ENCODE measurements around the gene GPC6.

The GPC6 gene

DNA sequence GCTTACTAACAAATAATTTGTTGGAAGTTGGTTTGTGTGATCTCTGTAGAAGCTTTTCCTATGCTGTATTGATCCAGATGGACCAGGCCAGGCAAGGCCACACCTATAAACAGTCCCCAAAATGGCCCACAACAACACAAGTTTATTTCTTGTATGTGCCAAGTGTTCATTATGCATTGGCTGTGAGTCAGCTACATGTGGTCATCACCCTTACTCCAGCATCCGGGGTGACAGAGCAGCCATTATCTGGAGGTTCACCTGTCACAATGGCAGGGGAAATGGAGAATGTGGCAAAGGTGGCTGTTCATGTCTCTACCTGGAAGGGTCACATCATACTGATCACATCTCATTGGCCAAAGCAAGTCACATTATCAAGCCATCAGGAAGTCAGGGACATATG, 1088.6 kb downstream of the GPC6 start:
- no peak for DNase-seq

DNA sequence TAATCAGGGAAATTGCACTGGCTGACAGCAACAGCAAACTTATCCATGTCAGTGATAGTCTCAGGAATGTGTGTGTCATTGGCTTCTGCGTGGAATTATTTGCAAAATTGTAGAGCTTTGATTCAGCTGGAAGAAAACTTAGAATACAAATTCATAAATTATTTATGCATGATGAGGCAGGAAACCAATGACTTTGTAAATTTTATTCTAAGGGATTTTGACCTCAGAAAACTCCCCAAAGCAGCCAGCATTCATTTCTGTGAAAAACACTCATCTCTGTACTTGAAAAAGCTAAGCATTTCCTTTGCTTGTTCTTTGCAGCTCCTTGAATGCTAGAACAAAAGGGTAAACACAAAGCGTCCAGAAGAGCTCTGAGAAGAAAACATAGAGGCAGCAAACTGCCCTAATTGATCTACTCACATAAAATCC, 1090.5 kb downstream of the GPC6 start:
- DNase-seq = no peak

DNA sequence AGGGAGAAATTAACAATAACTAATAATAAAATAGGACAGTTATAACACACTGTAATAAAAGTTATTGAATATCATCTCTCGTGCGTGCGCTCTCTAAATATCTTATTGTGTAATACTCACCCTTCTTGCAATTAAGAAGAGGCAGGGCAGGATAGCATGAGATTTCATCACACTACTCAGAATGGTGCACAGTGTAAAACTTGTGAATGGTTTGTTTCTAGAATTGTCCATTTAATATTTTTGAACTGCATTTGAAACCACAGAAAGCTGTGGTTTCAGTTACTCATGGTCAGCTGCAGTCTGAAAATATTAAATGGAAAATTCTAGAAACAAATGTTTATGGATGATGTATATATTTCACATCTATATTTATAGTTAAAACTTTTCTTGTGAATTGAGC, 1091.8 kb downstream of the GPC6 start:
- DNase-seq = no peak

DNA sequence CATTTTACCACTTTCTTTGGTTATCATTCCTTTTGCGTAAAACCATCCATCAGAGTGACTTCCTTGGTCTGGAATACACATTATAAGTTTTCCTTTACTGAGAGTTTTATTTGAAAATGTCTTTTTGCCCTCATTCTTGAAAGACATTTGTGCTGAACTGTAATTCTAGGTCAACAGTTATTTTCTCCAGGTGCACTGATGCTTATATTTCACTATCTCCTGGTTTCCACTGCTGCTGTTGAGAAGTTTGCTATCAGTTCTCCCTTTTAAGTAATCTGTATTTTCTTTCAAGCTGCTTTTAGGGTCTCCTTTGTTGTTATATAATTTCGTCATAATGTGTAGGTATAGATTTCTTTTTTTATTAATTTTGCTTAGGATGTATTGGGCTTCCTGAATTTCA, 1092.9 kb downstream of the GPC6 start:
- no peak for DNase-seq

DNA sequence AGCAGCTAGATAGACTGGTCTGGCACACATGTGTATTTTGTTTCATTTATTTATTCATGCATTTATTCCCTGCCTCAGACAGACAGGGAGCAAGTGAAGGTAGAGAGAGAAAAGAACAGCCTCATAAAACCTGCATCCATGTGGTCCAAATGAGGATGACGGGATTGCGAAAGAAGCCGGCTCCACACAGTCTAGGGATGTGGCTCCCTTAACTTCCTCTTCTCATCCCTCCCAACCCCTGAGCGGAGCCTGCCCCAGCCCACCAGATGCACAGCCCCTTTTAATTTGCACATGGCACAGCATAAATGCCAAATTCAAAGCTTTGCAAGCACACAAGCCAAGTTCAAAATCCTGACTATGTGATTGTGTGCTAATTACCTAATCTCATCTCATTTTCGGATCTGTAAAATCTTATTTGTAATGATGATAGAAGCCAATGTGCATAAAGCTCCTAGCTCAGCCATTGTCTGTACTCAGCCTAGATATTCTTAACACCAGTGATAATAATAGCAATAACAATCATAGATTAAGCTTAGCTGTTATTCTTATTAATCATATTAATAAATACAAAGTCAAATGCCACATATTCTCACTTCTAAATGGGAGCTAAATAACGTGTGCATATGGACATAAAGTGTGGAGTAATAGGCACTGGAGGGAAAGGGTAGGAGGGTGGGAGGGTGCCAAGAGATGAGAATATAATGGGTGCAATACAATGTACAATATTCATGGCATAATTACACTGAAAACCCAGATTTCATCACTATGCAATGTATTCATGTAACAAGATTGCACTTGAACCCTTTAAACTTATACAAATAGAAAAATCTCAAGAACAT, 1096.5 kb downstream of the GPC6 start:
- no peak for DNase-seq

DNA sequence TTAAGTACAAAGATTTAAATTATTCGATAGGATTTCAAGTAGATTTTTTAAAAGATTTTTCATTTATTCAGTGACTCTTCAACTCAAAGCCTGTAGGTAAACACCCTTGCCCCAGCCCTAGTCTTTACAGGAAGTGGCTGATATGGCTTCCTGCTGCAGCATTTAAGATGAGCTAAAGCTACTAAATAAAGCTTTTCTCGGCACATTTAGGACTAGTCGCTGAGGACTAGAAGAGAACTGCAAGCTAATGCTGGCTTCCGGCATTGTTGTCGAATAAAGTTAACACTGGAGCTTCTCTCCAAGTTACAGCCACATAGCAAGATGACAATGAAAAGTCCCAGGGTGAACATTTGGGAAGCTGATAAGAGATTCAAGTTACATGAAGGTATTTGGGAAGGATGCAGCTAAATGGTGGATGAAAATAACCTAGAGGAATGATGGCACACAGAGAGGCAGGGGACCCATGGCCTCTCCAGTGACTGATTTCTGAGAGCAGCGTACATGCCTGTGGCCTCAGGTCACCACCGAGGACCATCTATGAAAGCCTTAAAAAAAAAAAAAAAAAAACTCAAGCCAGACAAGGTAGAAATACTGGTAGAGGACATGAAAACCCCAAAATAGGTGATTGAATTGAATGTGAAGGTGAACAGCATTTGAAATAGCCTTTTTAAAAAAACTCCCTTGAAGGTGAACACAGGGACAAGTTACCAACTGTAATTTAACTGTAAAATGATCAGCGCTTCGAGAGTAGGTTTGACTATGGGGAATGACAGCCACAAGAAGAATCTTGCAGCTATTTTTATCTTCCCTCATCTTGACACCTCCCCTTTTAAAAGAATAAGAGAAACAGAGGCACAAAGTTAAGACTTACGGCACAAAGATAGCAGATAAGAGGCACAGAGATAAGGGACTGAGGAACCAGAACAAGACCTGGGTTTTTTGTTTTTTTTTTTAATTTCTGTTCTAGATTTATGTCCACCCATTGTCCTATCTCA, 1097.5 kb downstream of the GPC6 start:
- no peak for DNase-seq

DNA sequence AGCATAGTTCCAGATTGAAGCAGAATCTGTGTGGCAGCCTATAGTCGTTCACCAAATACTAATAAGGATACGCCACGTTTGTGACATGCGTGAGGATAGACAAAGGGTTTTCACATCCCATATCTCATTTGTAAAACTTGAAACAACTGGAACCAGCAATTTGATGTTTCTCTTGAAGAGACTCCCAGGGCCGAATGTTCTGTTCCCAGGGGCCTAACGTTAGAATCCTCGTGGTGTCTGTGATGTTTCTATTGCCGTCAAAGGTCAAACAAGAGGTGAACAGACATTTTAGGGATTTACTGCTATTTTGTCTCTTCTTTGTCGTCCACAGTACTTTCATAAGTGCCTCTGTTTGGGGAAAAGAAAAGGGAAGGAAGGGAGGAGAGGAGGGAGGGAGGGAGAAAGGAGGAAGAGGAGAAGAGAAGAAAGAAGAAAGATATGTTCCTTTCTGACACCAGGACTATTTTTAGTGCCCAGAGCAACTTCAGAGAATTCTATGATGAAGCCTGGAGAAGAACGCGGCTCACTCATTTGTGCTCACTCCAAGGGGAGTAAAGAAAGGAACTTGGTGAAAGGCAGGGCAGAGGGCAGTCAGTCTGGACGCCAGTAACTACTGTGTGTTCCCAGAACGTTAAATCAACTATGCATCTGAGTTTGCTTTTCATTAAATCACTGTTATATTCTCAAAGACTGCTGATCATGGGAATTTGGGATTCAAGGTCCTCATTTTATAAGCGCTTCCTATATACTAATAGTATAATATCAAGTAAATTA, 1098.3 kb downstream of the GPC6 start:
- no peak for DNase-seq

DNA sequence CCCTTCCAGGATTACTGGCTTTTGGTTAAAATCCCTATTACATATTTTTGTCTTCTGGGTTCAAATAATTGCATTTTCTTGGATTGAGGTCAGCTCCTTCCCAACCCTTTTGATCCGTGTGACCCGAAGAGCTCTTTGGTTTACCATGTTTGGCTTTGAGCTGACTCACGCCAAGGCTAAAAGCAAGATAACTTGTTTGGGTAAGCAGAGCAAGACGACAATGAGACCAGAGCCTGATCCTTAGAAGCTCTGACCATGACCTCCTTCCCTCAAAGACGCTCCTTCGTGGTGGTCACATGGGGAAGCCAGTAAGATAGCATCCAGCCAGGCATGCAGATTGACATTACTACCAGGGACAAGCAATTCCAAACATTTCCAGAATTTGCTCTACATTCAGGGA, 1099.0 kb downstream of the GPC6 start:
- DNase-seq = no peak

DNA sequence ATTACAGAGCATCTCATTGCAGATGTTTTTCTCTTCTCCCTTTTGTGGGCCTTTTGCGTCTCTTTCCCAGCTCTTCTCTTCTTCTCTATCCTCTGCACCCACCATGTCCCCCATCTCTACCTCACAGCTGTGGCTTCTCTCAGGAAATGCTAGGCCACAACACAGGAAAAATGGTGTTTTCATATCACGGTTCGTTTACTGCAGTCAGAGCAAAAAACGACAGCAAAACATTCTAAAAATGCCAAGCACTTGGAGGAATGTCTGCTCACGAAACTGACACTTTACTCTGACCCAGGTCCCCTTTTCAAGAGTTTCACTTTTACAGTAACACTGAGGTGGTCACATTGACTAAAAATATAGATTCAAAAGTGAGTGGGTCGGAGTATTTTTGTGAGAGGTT, 1100.7 kb downstream of the GPC6 start:
- no peak for DNase-seq

DNA sequence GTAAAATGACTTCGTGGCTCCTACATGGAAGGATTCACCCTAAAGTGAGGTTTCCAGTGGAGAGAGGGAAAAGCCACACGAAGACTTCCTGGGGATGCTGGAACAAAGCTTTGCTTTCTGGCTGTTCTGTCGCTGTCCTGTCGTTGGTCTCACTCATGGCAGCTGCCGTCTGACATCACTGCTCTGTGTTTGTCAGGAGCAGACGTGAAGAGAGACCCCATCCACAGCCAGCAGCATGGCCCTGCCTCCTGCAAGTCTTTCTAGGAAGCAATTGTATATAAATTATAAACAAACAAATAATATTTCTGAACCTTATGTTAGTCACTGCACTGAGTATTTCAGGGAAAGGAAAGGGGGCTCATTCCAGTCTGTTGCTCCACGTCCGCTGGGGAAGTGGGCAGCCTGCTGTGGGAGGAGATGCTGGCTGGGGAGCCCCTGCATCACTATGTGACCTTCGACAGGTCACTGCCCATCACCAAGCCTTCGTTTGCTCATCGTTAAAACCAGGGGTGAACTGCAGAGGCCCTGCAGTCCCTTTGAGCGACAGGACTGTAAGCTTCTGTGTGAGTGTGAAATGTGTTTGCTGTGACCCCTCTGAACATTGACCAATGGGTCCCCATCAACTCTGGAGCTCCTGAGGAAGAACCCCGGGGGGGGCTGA, 1101.9 kb downstream of the GPC6 start:
- no peak for DNase-seq

DNA sequence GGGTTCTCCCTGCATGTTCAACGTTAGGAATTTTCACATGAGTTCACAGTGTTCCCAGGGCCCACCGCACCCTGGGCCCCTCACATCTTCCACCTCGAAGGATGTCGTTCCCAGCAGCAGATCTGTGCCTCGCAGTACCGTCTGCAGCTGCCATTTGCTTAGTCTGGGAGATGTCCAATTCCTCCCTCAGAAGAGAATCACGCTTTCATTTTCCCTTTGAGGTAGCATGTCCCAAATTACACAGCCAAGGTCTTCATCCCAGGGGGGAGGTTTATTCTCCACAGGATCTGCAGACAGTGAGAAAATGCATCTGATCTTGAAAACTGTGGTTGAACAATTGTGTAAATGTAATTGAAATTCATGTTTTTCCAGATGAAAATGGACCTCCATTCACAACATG, 1102.7 kb downstream of the GPC6 start:
- DNase-seq = no peak

DNA sequence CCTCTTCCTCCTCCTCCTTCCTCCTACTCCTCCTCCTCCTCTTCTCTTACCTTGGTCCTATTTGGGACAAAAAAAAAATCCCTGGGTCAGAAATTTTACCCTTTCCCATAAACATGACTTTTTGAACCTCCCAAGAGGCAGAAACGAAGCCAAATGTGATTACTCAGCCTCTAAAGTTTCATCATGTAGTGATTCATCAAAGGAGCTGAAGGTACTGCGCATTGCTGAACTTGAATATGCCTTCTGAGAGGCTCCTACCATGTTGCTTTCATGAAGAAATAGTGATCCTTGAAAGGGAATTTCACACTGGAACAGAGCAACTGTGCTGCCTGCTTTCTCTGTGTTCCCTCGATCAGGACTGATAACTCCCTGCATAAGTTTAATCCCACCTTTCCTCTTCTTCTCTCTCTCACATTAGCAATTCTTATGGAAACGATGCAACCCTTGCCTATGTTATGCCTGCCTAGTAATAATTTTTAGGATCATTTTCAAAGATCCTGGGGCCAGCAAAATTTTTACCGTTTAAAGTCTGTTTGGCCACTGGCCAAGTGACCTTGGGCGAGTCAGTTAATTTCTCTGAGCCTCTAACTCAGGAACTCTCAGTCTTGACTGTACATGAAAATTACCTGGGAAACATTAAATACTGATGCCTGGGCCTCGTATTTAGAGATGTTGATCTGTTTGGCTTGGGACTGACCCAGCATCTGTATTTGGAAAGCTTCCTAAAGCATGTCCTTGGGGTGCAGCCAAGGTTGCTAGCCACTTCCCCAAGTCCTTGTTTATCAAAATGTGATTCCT, 1103.3 kb downstream of the GPC6 start:
- no peak for DNase-seq

DNA sequence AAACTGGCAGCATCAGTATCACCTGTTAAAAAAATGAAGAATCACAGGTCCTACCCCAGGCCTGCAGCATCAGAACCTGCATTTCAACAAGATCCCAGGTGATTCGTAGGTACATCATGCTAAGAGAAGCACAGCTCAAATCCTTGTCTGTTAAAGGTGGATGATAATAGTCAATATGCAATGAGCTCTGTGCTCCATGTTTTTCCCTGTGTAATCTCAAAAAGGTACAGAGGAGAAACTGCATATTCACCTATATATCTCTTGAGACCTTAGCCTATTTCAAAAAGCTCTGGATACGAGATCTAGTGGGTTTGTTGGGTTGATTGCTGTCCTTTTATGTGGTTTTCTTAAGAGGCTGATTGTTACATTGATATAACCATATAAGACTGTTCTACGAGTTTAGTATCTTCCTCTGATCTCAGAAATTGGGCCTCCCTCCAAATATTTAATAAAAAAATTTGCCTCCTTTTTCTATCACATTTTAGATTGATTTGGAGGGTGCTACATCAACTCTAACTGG, 1104.0 kb downstream of the GPC6 start:
- DNase-seq = no peak

DNA sequence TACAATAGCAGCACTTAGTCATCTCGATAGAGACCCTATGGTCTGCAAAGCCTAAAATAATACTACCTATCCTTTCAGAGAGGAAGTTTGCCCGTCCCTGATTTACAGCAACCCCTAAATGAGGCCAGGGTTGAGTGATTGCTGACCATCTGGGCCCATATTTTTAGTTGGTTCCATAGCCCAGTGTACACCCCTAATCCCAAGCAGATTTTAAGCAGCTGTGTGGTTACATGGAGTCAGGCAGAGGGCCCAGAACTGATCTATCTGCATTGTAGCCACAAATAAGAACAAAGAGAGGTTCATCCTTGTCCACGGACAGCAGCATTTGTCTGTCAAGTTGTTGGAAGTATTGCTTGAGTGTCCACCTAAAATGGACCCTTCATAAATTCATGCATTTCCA, 1104.7 kb downstream of the GPC6 start:
- no peak for DNase-seq

DNA sequence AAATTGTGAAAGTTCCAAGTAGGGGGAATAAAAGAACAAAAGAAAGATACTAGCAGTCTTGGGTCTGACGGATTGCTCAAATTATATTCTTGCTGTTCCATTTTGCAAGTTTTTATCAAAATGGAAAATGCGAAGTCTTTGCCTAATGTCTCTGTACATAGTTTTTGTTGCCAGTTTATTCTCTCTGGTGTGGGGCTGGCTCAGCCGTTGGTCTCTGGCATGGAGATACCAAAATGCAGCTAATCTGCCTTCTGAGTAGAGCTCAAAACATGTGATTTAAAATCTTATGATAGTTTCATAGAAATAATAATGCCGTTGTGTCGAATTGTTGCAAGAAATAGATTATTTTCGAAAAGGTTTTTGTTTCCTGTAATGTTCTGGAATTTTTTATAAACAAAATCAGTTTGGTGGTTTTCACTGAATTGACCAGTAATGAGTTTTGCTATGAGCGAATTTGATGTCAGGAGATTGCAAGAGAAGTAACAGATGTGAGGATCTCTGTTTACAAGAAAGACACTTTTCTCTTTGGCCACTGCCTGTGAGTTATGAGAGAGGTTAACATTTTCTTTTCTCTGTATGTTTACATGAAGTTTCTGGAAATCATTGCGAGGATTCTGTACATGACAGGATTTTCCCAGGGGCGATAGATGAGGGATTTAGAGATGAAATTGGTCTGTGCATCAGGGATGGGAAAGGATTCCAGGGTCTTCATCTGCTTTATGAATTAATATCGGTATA, 1105.9 kb downstream of the GPC6 start:
- DNase-seq = no peak

DNA sequence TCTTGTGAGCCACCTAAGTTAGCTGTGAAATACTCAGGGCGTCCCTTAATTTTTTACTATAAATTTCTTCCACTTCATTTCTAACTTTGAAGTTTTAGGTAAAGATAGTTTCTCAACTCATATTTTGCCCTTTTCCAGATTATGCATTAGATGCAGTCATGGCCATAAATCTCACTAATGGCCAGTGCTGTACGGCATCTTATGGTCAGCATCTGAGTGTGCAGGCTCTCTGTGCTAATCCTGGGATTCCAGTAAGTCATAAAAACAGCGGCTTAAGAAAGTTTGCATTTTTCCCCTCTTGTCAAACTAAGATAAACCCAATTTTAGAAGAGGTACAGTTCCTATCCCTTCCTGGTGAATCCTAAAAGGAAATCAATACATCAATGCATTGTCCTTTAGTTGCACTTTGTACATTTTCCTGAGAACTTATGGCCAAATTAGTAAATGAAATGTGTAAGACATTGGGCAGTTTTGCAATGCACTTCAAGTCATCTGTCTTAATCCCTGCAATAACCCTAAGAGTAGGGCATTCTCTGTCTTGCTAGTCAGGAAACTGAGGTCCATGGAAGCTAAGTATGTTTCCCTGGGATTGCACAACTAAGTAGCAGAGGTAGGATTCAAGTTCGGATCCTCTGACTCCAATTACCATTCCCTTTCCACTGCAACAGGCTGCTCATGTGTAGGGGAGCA, 1106.7 kb downstream of the GPC6 start:
- DNase-seq = no peak

DNA sequence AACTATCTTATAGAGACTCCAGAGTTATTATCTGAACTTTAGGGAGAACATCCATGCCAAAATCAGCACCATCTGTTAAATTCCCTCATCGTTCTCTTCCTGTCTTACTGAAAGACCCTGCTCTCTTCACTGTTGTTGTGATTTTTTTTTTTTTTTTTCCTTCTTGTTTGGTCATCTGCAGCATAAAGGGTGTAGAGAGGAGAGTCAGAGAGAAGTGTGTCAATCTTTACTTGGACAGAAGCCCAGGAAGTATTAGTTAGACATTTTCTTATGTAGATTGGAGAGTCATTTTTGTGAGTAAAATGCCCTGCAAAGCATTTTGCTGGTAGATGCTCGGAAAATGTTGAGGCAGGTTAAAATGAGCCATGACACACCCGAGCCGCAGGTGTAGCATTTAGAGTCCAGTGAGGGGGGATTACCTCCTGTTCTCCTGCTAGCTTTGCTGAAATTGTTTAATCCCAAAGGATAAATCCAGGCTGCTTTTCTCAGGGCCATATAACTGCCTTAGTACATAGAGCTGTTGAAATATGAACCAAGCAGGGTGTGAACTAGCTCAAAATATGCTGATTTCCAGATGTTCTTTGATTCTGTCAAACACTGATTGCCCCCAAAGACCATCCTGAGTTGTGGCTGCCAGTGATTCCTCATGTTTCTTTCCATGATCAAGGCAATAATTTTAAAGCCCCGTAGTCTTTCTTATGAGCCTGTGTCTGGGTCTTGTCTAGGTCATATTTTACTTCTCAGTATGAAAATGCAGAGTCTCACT, 1109.3 kb downstream of the GPC6 start:
- no peak for DNase-seq

Data from nucleus accumbens (tissue), 56 donors.